ENCODE results near the gene PPIP5K2. TPM values are rescaled to one million over a fixed set of nuclear protein-coding genes. Genes with fewer than 3 reads are reported as not detected.
A peak's percentile ranks its signal among the peaks of the same experiment; 100 is the strongest.

PPIP5K2 gene
- total RNA-seq, 1 experiment from 2014 or later = 64.9 TPM

- DNase-seq (ENCODE audit: extremely low read depth, low read depth) = no peak
These were observed 115.8 kb downstream of the PPIP5K2 start for GRCh38 chr5:103235891-103236290.

GRCh38 chr5:103237778-103238177 lies 117.7 kb downstream of the PPIP5K2 start:
- no peak for DNase-seq (ENCODE audit: extremely low read depth, low read depth)

GRCh38 chr5:103243665-103244064 lies 123.6 kb downstream of the PPIP5K2 start:
- DNase-seq (ENCODE audit: extremely low read depth, low read depth) = no peak

GRCh38 chr5:103244398-103244797 lies 124.3 kb downstream of the PPIP5K2 start:
- DNase-seq (ENCODE audit: extremely low read depth, low read depth) = no peak

GRCh38 chr5:103245761-103246160 lies 125.7 kb downstream of the PPIP5K2 start:
- no peak for DNase-seq (ENCODE audit: extremely low read depth, low read depth)

GRCh38 chr5:103247118-103247517 lies 127.0 kb downstream of the PPIP5K2 start:
- no peak for DNase-seq (ENCODE audit: extremely low read depth, low read depth)

- no peak for DNase-seq (ENCODE audit: extremely low read depth, low read depth)
These were observed 129.0 kb downstream of the PPIP5K2 start for GRCh38 chr5:103249068-103249467.

- no peak for DNase-seq (ENCODE audit: extremely low read depth, low read depth)
These were observed 134.8 kb downstream of the PPIP5K2 start for GRCh38 chr5:103254921-103255320.

- DNase-seq (ENCODE audit: extremely low read depth, low read depth) = no peak
These were observed 135.6 kb downstream of the PPIP5K2 start for GRCh38 chr5:103255691-103256090.

GRCh38 chr5:103256178-103256577 lies 136.1 kb downstream of the PPIP5K2 start:
- DNase-seq (ENCODE audit: extremely low read depth, low read depth) = no peak

GRCh38 chr5:103258368-103258956 lies 138.4 kb downstream of the PPIP5K2 start, which contains the start of gene MACIR:
TSS of gene MACIR (plus strand) at chr5:103258763. CDS start at chr5:103275920, 17,157 bp downstream.
- DNase-seq (ENCODE audit: extremely low read depth, low read depth) = peak; percentile 98

GRCh38 chr5:103258957-103259704 lies 139.0 kb downstream of the PPIP5K2 start:
- peak; percentile 53 for DNase-seq (ENCODE audit: extremely low read depth, low read depth)

GRCh38 chr5:103259705-103260355 lies 139.7 kb downstream of the PPIP5K2 start:
- peak; percentile 31 for DNase-seq (ENCODE audit: extremely low read depth, low read depth)

GRCh38 chr5:103260951-103261350 lies 140.8 kb downstream of the PPIP5K2 start:
- no peak for DNase-seq (ENCODE audit: extremely low read depth, low read depth)

Other genes starting within 250 kb of the PPIP5K2 start
- gene GIN1, start 163 bp upstream of the PPIP5K2 start, total RNA-seq (2014; rRNA removed; shearing (Covaris generic)) = 11.4 and 15.0 TPM in 2 replicates
- 31.8 and 32.2 TPM in 2 replicates for gene MACIR, start 138.5 kb downstream of the PPIP5K2 start, total RNA-seq (2014; rRNA removed; shearing (Covaris generic))

All from NCI-H460 (cell line).